ENCODE results near the gene OAS1.
A peak's percentile ranks its signal among the peaks of the same experiment; 100 is the strongest.

Gene OAS1

GRCh38 chr12:112898380-112898779 lies 8.4 kb upstream of the OAS1 start:
- Histone ChIP-seq H3K4me2 (ENCODE audit: low read length) (no peak overlapping the region), H3K36me3 (replicated peaks; ENCODE audit: low read depth, low read length) (no peaks in the 10 kb centered on the region), H3K27ac (ENCODE audit: low read length) (no peak overlapping the region), H3K79me2 (ENCODE audit: low read length) (no peaks in the 10 kb centered on the region), H3K4me1 (ENCODE audit: low read length) (peaks cover 45% of the 10 kb centered on the region), H3K27me3 (ENCODE audit: low read depth, low read length) (no peaks in the 10 kb centered on the region), H3K9ac (ENCODE audit: low read length) (no peak overlapping the region), H3K4me3 (ENCODE audit: low read length) (no peak overlapping the region), H4K20me1 (ENCODE audit: insufficient read depth, low read length) (no peaks in the 10 kb centered on the region), H2AFZ (ENCODE audit: low read depth, low read length) (no peak overlapping the region), H3K9me3 (ENCODE audit: insufficient read depth, low read length) (no peaks in the 10 kb centered on the region)
- TF ChIP-seq CTCF (IDR thresholded peaks at IDR 0.05; ENCODE audit: low read depth, low read length) (no peak), EZH2phosphoT487 (IDR thresholded peaks at IDR 0.05; ENCODE audit: low read depth) (no peak)

GRCh38 chr12:112900298-112901145 lies 6.2 kb upstream of the OAS1 start:
- 0 out of 2 replicates have a peak overlapping the region, but pooled peaks have one; percentile 4 for H3K27ac ChIP-seq (ENCODE audit: low read length)
- H3K4me3 ChIP-seq (ENCODE audit: low read length) = no peak overlapping the region
- peak overlapping the region; percentile 41 for H3K4me2 ChIP-seq (ENCODE audit: low read length)
- peak; percentile 72 for TF ChIP-seq CTCF (IDR thresholded peaks at IDR 0.05; ENCODE audit: low read depth, low read length)
- no peak for TF ChIP-seq EZH2phosphoT487 (IDR thresholded peaks at IDR 0.05; ENCODE audit: low read depth)
- H3K4me1 ChIP-seq (ENCODE audit: low read length) = peaks cover 46% of the 10 kb centered on the region
- H2AFZ ChIP-seq (ENCODE audit: low read depth, low read length) = no peak overlapping the region
- H3K9ac ChIP-seq (ENCODE audit: low read length) = no peak overlapping the region; the same call in 1 of the 2 replicates
- no peaks in the 10 kb centered on the region for H3K9me3 ChIP-seq (ENCODE audit: insufficient read depth, low read length)
- H3K79me2 ChIP-seq (ENCODE audit: low read length) = no peaks in the 10 kb centered on the region
- no peaks in the 10 kb centered on the region for H4K20me1 ChIP-seq (ENCODE audit: insufficient read depth, low read length)
- H3K27me3 ChIP-seq (ENCODE audit: low read depth, low read length) = no peaks in the 10 kb centered on the region
- H3K36me3 ChIP-seq (replicated peaks; ENCODE audit: low read depth, low read length) = no peaks in the 10 kb centered on the region

GRCh38 chr12:112901271-112901670 lies 5.5 kb upstream of the OAS1 start:
- Histone ChIP-seq H3K27me3 (ENCODE audit: low read depth, low read length) (no peaks in the 10 kb centered on the region), H3K4me2 (ENCODE audit: low read length) (peak overlapping the region; percentile 41), H3K9ac (ENCODE audit: low read length) (no peak overlapping the region), H3K9me3 (ENCODE audit: insufficient read depth, low read length) (no peaks in the 10 kb centered on the region), H3K4me3 (ENCODE audit: low read length) (no peak overlapping the region), H4K20me1 (ENCODE audit: insufficient read depth, low read length) (no peaks in the 10 kb centered on the region), H3K27ac (ENCODE audit: low read length) (0 out of 2 replicates have a peak overlapping the region, but pooled peaks have one; percentile 4), H3K36me3 (replicated peaks; ENCODE audit: low read depth, low read length) (no peaks in the 10 kb centered on the region), H3K79me2 (ENCODE audit: low read length) (no peaks in the 10 kb centered on the region), H3K4me1 (ENCODE audit: low read length) (peaks cover 53% of the 10 kb centered on the region), H2AFZ (ENCODE audit: low read depth, low read length) (no peak overlapping the region)
- TF ChIP-seq CTCF (IDR thresholded peaks at IDR 0.05; ENCODE audit: low read depth, low read length) = no peak
- TF ChIP-seq EZH2phosphoT487 (IDR thresholded peaks at IDR 0.05; ENCODE audit: low read depth) = no peak

GRCh38 chr12:112904571-112904970 lies 2.2 kb upstream of the OAS1 start:
- Histone ChIP-seq H3K27me3 (ENCODE audit: low read depth, low read length) (no peaks in the 10 kb centered on the region), H3K36me3 (replicated peaks; ENCODE audit: low read depth, low read length) (peaks cover 9% of the 10 kb centered on the region), H3K4me3 (ENCODE audit: low read length) (no peak overlapping the region), H3K4me1 (ENCODE audit: low read length) (peaks cover 85% of the 10 kb centered on the region), H3K79me2 (ENCODE audit: low read length) (peaks cover 10% of the 10 kb centered on the region; the same call in 1 of the 2 replicates), H3K9me3 (ENCODE audit: insufficient read depth, low read length) (no peaks in the 10 kb centered on the region), H3K27ac (ENCODE audit: low read length) (peak overlapping the region; percentile 11; the same call in 1 of the 2 replicates), H3K4me2 (ENCODE audit: low read length) (no peak overlapping the region), H2AFZ (ENCODE audit: low read depth, low read length) (no peak overlapping the region), H4K20me1 (ENCODE audit: insufficient read depth, low read length) (no peaks in the 10 kb centered on the region), H3K9ac (ENCODE audit: low read length) (no peak overlapping the region)
- TF ChIP-seq CTCF (IDR thresholded peaks at IDR 0.05; ENCODE audit: low read depth, low read length) (no peak), EZH2phosphoT487 (IDR thresholded peaks at IDR 0.05; ENCODE audit: low read depth) (no peak)

Data from OCI-LY3 (cell line).